ENCODE data around the gene WNT4. TPM values are rescaled to one million over a fixed set of nuclear protein-coding genes. Genes with fewer than 3 reads are reported as not detected.
A peak's percentile ranks its signal among the peaks of the same experiment; 100 is the strongest.

Gene WNT4
- polyA plus RNA-seq, 2 of the 4 experiments (the other 2 are of a cell fraction): 0.23 to 0.62 TPM

DNA sequence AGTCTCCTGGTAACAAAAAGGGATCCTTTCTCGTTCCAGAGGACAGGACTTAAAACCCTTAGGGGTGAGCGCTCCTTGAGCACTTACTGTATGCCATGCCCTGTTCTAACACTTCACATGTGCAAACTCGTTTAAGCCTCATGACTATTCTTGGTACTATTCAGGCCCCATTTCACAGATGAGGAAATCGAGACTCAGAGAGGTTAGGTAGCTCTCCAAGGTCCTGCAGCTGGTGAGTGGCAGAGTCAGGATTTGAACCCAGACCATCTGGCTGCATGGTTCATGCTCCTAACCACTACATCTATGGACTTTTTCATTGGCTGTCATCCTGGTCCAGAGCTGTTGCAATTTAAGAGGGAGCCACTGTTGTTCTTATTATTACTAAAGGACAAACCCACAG, 46.7 kb upstream of the WNT4 start:
- WGBS (ENCODE audit: missing lambda C conversion rate): 31% methylated on average over 4 of the region's 4 CpGs
- CTCF ChIA-PET: interaction anchor here (1.5 kb wide), 1 partner anchor 231 kb away, joined by 3 read pairs; no protein-coding TSS in a partner anchor
- H3K9me3 ChIP-seq: no peaks in the 10 kb centered on the region
- no peaks in the 10 kb centered on the region for H3K4me1 ChIP-seq
- no peak for DNase-seq (ENCODE audit: low read depth in 1 of 2, low spot score in 1 of 2)
- POLR2A ChIA-PET: no interaction called here
- TF ChIP-seq FOSB (CRISPR knock-in tag; IDR thresholded peaks at IDR 0.05): no peak
- TF ChIP-seq, protein P1, sequence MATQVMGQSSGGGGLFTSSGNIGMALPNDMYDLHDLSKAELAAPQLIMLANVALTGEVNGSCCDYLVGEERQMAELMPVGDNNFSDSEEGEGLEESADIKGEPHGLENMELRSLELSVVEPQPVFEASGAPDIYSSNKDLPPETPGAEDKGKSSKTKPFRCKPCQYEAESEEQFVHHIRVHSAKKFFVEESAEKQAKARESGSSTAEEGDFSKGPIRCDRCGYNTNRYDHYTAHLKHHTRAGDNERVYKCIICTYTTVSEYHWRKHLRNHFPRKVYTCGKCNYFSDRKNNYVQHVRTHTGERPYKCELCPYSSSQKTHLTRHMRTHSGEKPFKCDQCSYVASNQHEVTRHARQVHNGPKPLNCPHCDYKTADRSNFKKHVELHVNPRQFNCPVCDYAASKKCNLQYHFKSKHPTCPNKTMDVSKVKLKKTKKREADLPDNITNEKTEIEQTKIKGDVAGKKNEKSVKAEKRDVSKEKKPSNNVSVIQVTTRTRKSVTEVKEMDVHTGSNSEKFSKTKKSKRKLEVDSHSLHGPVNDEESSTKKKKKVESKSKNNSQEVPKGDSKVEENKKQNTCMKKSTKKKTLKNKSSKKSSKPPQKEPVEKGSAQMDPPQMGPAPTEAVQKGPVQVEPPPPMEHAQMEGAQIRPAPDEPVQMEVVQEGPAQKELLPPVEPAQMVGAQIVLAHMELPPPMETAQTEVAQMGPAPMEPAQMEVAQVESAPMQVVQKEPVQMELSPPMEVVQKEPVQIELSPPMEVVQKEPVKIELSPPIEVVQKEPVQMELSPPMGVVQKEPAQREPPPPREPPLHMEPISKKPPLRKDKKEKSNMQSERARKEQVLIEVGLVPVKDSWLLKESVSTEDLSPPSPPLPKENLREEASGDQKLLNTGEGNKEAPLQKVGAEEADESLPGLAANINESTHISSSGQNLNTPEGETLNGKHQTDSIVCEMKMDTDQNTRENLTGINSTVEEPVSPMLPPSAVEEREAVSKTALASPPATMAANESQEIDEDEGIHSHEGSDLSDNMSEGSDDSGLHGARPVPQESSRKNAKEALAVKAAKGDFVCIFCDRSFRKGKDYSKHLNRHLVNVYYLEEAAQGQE (IDR thresholded peaks at IDR 0.05): peak; percentile 56; the same call in 1 of the 2 replicates
- no peak for TF ChIP-seq RARB (CRISPR knock-in tag; IDR thresholded peaks at IDR 0.05)
- no peak for TF ChIP-seq PBX3 (IDR thresholded peaks at IDR 0.05)
- TF ChIP-seq NFE2L2 (conservative IDR thresholded peaks at IDR 0.05; ENCODE audit: low read length): no peak
- H3K27ac ChIP-seq: no peak overlapping the region
- no peak for FAIRE-seq
- H3K4me3 ChIP-seq: no peak overlapping the region
- no peak overlapping the region for H3K4me2 ChIP-seq
- ATAC-seq: no peak

- FAIRE-seq: no peak
- ChIA-PET POLR2A (no interaction called here), CTCF (interaction anchor here (1.5 kb wide), 1 partner anchor 232 kb away, joined by 3 read pairs; no protein-coding TSS in a partner anchor)
- ATAC-seq: no peak
- H3K4me3 ChIP-seq: no peak overlapping the region
- no peaks in the 10 kb centered on the region for H3K9me3 ChIP-seq
- no peak for DNase-seq (ENCODE audit: low read depth in 1 of 2, low spot score in 1 of 2)
- TF ChIP-seq ZSCAN20 (CRISPR knock-in tag; IDR thresholded peaks at IDR 0.05): no peak
- TF ChIP-seq HDAC2 (IDR thresholded peaks at IDR 0.05): no peak
- TF ChIP-seq, protein P2, sequence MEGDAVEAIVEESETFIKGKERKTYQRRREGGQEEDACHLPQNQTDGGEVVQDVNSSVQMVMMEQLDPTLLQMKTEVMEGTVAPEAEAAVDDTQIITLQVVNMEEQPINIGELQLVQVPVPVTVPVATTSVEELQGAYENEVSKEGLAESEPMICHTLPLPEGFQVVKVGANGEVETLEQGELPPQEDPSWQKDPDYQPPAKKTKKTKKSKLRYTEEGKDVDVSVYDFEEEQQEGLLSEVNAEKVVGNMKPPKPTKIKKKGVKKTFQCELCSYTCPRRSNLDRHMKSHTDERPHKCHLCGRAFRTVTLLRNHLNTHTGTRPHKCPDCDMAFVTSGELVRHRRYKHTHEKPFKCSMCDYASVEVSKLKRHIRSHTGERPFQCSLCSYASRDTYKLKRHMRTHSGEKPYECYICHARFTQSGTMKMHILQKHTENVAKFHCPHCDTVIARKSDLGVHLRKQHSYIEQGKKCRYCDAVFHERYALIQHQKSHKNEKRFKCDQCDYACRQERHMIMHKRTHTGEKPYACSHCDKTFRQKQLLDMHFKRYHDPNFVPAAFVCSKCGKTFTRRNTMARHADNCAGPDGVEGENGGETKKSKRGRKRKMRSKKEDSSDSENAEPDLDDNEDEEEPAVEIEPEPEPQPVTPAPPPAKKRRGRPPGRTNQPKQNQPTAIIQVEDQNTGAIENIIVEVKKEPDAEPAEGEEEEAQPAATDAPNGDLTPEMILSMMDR (IDR thresholded peaks at IDR 0.05): no peak
- no peak for TF ChIP-seq PHF8 (IDR thresholded peaks at IDR 0.05; ENCODE audit: borderline replicate concordance, low read depth)
- no peak for TF ChIP-seq PBX3 (IDR thresholded peaks at IDR 0.05)
- TF ChIP-seq SREBF2 (IDR thresholded peaks at IDR 0.05): no peak
- H3K4me1 ChIP-seq: no peaks in the 10 kb centered on the region
- WGBS (ENCODE audit: missing lambda C conversion rate): 51% methylated on average over 6 of the region's 7 CpGs
- H3K4me2 ChIP-seq: no peak overlapping the region
- H3K27ac ChIP-seq: no peak overlapping the region
These were observed 46.0 kb upstream of the WNT4 start for GRCh38 chr1:22188914-22189313.

- WGBS (ENCODE audit: missing lambda C conversion rate): 59% methylated on average over 3 of the region's 3 CpGs
- DNase-seq (ENCODE audit: low read depth in 1 of 2, low spot score in 1 of 2): no peak
- TF ChIP-seq HES2 (IDR thresholded peaks at IDR 0.05): no peak
- no peak for TF ChIP-seq FOSL2 (IDR thresholded peaks at IDR 0.05)
- TF ChIP-seq FOSL2 (CRISPR knock-in tag; IDR thresholded peaks at IDR 0.05): no peak
- TF ChIP-seq ZFP36 (IDR thresholded peaks at IDR 0.05; ENCODE audit: borderline replicate concordance, partially characterized antibody): peak; percentile 59
- Histone ChIP-seq H3K9me3 (no peaks in the 10 kb centered on the region), H3K27ac (no peak overlapping the region), H3K4me3 (no peak overlapping the region), H3K4me2 (no peak overlapping the region), H3K4me1 (no peaks in the 10 kb centered on the region)
- FAIRE-seq: no peak
- CTCF ChIA-PET: interaction anchor here (1.5 kb wide), 1 partner anchor 232 kb away, joined by 3 read pairs; no protein-coding TSS in a partner anchor
- POLR2A ChIA-PET: no interaction called here
- ATAC-seq: no peak
These were observed 45.5 kb upstream of the WNT4 start for GRCh38 chr1:22188436-22188835.

Data from A549 (cell line).